HEK293 (cell line): ENCODE data around the gene LRP2BP.

Experiments used
- CTCF ChIA-PET: fragments of 350-600 bp; formaldehyde crosslinking; extraction: SDS; loops from one replicate; lab custom pipeline; 2021; ENCODE audit warnings: antibody characterized with exemption; lab: Yijun Ruan, JAX
- POLR2A ChIA-PET: fragments of 300-600 bp; formaldehyde crosslinking; extraction: SDS; loops from one replicate; lab custom pipeline; 2020; ENCODE audit warnings: antibody characterized with exemption, inconsistent platforms; lab: Yijun Ruan, JAX
- H3K27ac ChIP-seq: fragments of 200-500 bp; sonication (Bioruptor generic); 2 replicates; pipeline ENCODE4 v1.5.1; 2014; ENCODE audit warnings: low read depth, low read length, control low read depth, inconsistent platforms; ENCODE audit errors: extremely low read depth
- H3K36me3 ChIP-seq, 2 experiments: fragments of 200-500 bp in 1 of 2; sonication (Bioruptor generic) in 1 of 2; 1 replicate in 1 of 2; 2 replicates in 1 of 2; pipeline ENCODE4 v1.5.1; 2014 to 2017; ENCODE audit warnings: inconsistent platforms in 2 of 2, low read length in 2 of 2; ENCODE audit not compliant: control insufficient read depth in 2 of 2, insufficient read depth in 1 of 2
- H3K4me1 ChIP-seq: fragments of 200-500 bp; sonication (Bioruptor generic); 2 replicates; pipeline ENCODE4 v1.5.1; 2014; ENCODE audit warnings: mild to moderate bottlenecking, low read length, inconsistent platforms; ENCODE audit not compliant: control insufficient read depth, insufficient read depth
- H3K4me3 ChIP-seq: 2 replicates; pipeline ENCODE4 v1.5.1; 2011; ENCODE audit warnings: low read depth, mild to moderate bottlenecking, control low read depth, low read length, moderate library complexity
- H3K9me3 ChIP-seq: fragments of 200-500 bp; sonication (Bioruptor generic); 2 replicates; pipeline ENCODE4 v1.5.1; 2014; ENCODE audit warnings: low read depth, low read length, inconsistent platforms; ENCODE audit not compliant: control insufficient read depth, insufficient read depth
- GFI1B ChIP-seq: fragments of 450-650 bp; formaldehyde crosslinking; IDR thresholded peaks from 2 replicates; pipeline ENCODE4 v1.5.1; 2016; ENCODE audit warnings: missing biosample characterization, missing genetic modification characterization
- GLIS2 ChIP-seq: fragments of 450-650 bp; formaldehyde crosslinking; IDR thresholded peaks from 2 replicates; pipeline ENCODE4 v1.5.1; 2016; ENCODE audit warnings: missing biosample characterization, missing genetic modification characterization
- KLF7 ChIP-seq: fragments of 450-650 bp; formaldehyde crosslinking; IDR thresholded peaks from 2 replicates; pipeline ENCODE4 v1.5.1; 2016; ENCODE audit warnings: missing biosample characterization, missing genetic modification characterization, borderline replicate concordance
- SCRT2 ChIP-seq: fragments of 450-650 bp; formaldehyde crosslinking; IDR thresholded peaks from 2 replicates; pipeline ENCODE4 v1.5.1; 2016; ENCODE audit warnings: missing biosample characterization, missing genetic modification characterization
- ZBTB20 ChIP-seq: fragments of 450-650 bp; formaldehyde crosslinking; IDR thresholded peaks from 2 replicates; pipeline ENCODE4 v1.5.1; 2016; ENCODE audit warnings: missing biosample characterization, missing genetic modification characterization
- ZBTB21 ChIP-seq: fragments of 450-650 bp; formaldehyde crosslinking; IDR thresholded peaks from 2 replicates; pipeline ENCODE4 v1.5.1; 2017; ENCODE audit warnings: missing biosample characterization, missing genetic modification characterization
- ZBTB26 ChIP-seq: fragments of 450-650 bp; formaldehyde crosslinking; optimal IDR thresholded peaks from 2 replicates; pipeline ENCODE3; 2016; ENCODE audit warnings: missing biosample characterization, mild to moderate bottlenecking, missing genetic modification characterization
- ZBTB48 ChIP-seq: fragments of 450-650 bp; formaldehyde crosslinking; IDR thresholded peaks from 2 replicates; pipeline ENCODE4 v1.5.1; 2016; ENCODE audit warnings: missing biosample characterization, missing genetic modification characterization
- ZEB2 ChIP-seq: fragments of 450-650 bp; formaldehyde crosslinking; IDR thresholded peaks from 2 replicates; pipeline ENCODE4 v1.5.1; 2016; ENCODE audit warnings: missing biosample characterization, missing genetic modification characterization
- ZFHX2 ChIP-seq: fragments of 450-650 bp; formaldehyde crosslinking; conservative IDR thresholded peaks from 2 replicates; pipeline ENCODE4 v1.5.1; 2016; ENCODE audit warnings: missing biosample characterization, missing genetic modification characterization
- ZFP69B ChIP-seq: fragments of 450-650 bp; formaldehyde crosslinking; IDR thresholded peaks from 2 replicates; pipeline ENCODE4 v1.5.1; 2016; ENCODE audit warnings: missing biosample characterization, missing genetic modification characterization
- ZNF146 ChIP-seq: fragments of 450-650 bp; formaldehyde crosslinking; IDR thresholded peaks from 2 replicates; pipeline ENCODE4 v1.5.1; 2016; ENCODE audit warnings: missing biosample characterization, missing genetic modification characterization
- ZNF155 ChIP-seq: fragments of 450-650 bp; formaldehyde crosslinking; IDR thresholded peaks from 2 replicates; pipeline ENCODE4 v1.5.1; 2016; ENCODE audit warnings: missing biosample characterization, missing genetic modification characterization
- ZNF239 ChIP-seq: fragments of 450-650 bp; formaldehyde crosslinking; IDR thresholded peaks from 2 replicates; pipeline ENCODE4 v1.5.1; 2016; ENCODE audit warnings: missing biosample characterization, missing genetic modification characterization
- ZNF302 ChIP-seq: fragments of 450-650 bp; formaldehyde crosslinking; IDR thresholded peaks from 2 replicates; pipeline ENCODE4 v1.5.1; 2016; ENCODE audit warnings: missing biosample characterization, missing genetic modification characterization, low read depth
- ZNF362 ChIP-seq: fragments of 450-650 bp; formaldehyde crosslinking; IDR thresholded peaks from 2 replicates; pipeline ENCODE4 v1.5.1; 2016; ENCODE audit warnings: missing biosample characterization, missing genetic modification characterization
- ZNF423 ChIP-seq: fragments of 450-650 bp; formaldehyde crosslinking; IDR thresholded peaks from 2 replicates; pipeline ENCODE4 v1.5.1; 2016; ENCODE audit warnings: missing biosample characterization, missing genetic modification characterization
- ZNF529 ChIP-seq: fragments of 450-650 bp; formaldehyde crosslinking; IDR thresholded peaks from 2 replicates; pipeline ENCODE4 v1.5.1; 2017; ENCODE audit warnings: missing genetic modification characterization, missing biosample characterization; ENCODE audit not compliant: insufficient replicate concordance
- ZNF548 ChIP-seq: fragments of 450-650 bp; formaldehyde crosslinking; IDR thresholded peaks from 2 replicates; pipeline ENCODE4 v1.5.1; 2016; ENCODE audit warnings: missing biosample characterization, missing genetic modification characterization
- ZNF571 ChIP-seq: fragments of 450-650 bp; formaldehyde crosslinking; IDR thresholded peaks from 2 replicates; pipeline ENCODE4 v1.5.0; 2017; ENCODE audit warnings: missing biosample characterization, missing genetic modification characterization
- ZNF600 ChIP-seq: fragments of 450-650 bp; formaldehyde crosslinking; IDR thresholded peaks from 2 replicates; pipeline ENCODE4 v1.5.1; 2016; ENCODE audit warnings: missing biosample characterization, missing genetic modification characterization
- ZNF626 ChIP-seq: fragments of 450-650 bp; sonication (Bioruptor Pico); formaldehyde crosslinking; IDR thresholded peaks from 2 replicates; pipeline ENCODE4 v1.5.1; 2018; ENCODE audit warnings: missing biosample characterization, missing genetic modification characterization, inconsistent platforms
- ZNF629 ChIP-seq: fragments of 450-650 bp; formaldehyde crosslinking; IDR thresholded peaks from 2 replicates; pipeline ENCODE4 v1.5.1; 2017; ENCODE audit warnings: missing biosample characterization, missing genetic modification characterization
- ZNF692 ChIP-seq: fragments of 450-650 bp; formaldehyde crosslinking; IDR thresholded peaks from 2 replicates; pipeline ENCODE4 v1.5.1; 2016; ENCODE audit warnings: missing biosample characterization, missing genetic modification characterization
- ZNF776 ChIP-seq: fragments of 450-650 bp; formaldehyde crosslinking; IDR thresholded peaks from 2 replicates; pipeline ENCODE4 v1.5.0; 2017; ENCODE audit warnings: missing biosample characterization, missing genetic modification characterization, borderline replicate concordance
- ZSCAN16 ChIP-seq: fragments of 450-650 bp; formaldehyde crosslinking; IDR thresholded peaks from 2 replicates; pipeline ENCODE4 v1.5.1; 2016; ENCODE audit warnings: missing biosample characterization, missing genetic modification characterization
- TF ChIP-seq, protein P1 (sequence below): fragments of 450-650 bp; formaldehyde crosslinking; IDR thresholded peaks from 2 replicates; pipeline ENCODE4 v1.5.1; 2017; ENCODE audit warnings: missing biosample characterization, missing genetic modification characterization

Gene LRP2BP

DNA sequence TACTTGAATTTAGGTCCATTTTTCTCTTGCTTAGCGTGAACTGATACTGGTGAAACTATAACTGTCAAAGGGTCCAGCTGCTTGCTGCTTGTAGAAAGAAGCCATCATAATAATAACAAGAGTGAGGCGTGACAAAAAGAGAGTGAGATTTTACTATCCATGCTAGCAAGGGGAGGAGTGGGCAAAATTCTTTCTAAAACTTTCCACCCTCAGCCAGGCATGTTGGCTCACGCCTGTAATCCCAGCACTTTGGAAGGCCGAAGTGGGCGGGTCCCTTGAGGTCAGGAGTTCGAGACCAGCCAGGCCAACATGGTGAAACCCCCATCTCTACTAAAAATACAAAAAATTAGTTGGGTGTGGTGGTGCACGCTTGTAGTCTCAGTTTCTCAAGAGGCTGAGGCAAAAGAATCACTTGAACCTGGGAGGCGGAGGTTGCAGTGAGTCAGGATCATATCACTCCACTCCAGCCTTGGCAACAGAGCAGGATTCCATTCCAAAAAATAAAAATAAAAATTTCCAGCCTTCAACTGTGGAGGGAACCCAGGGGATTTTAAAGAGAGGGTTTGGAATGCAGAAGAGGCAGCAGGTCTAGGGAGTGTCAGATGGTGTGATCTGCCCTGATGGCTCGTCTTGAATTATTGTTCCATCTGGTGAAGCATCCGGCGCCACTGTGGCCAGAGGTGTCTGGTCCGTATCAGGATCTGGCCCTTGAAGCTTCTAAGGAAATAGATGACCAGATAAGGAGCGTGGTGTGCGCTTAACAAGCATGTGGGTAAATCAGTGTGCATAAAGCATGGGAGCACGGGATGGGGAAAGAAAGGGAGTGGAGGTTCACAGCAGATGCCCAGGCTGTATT, 51.8 kb downstream of the LRP2BP start:
- Histone ChIP-seq H3K4me1 (no peaks in the 10 kb centered on the region), H3K4me3 (no peak overlapping the region), H3K9me3 (no peaks in the 10 kb centered on the region), H3K36me3 (peaks cover 14 to 80% of the 10 kb centered on the region in 2 experiments; a peak in 2 of 3 replicates), H3K27ac (no peak overlapping the region)
- POLR2A ChIA-PET: no interaction called here
- CTCF ChIA-PET: no interaction called here
- no peak for TF ChIP-seq ZNF629 (tag by site-specific recombination)
- no peak for TF ChIP-seq ZNF146 (tag by site-specific recombination)
- no peak for TF ChIP-seq KLF7
- TF ChIP-seq ZSCAN16 (tag by site-specific recombination): no peak
- TF ChIP-seq ZBTB48: no peak
- no peak for TF ChIP-seq ZNF776 (tag by site-specific recombination)
- TF ChIP-seq ZNF692: no peak
- no peak for TF ChIP-seq SCRT2 (tag by site-specific recombination)
- no peak for TF ChIP-seq ZNF362
- TF ChIP-seq ZFP69B (tag by site-specific recombination): no peak
- TF ChIP-seq ZNF302 (tag by site-specific recombination): no peak

DNA sequence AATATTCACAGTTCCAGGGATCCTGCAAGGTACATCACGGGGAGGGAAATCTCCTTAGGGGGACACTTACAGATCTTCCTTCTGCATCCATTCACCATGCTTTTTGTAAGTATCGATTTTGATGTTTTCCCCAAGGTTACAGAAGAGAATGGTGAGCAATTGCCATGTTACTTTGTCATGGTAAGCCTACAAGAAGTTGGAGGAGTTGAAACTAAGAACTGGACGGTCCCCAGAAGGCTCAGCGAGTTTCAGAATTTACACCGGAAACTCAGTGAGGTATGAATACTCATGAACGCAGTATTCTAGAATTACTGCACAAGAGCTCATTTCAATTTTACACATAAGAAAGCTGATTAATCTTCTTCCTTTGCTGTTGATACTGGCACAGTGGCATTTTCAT, 53.9 kb downstream of the LRP2BP start:
- Histone ChIP-seq H3K4me1 (no peaks in the 10 kb centered on the region), H3K27ac (no peak overlapping the region), H3K9me3 (no peaks in the 10 kb centered on the region), H3K36me3 (peaks cover 6 to 66% of the 10 kb centered on the region in 2 experiments; a peak in 2 of 3 replicates), H3K4me3 (no peak overlapping the region)
- POLR2A ChIA-PET: no interaction called here
- TF ChIP-seq ZBTB48 (no peak), ZBTB26 (tag by site-specific recombination) (no peak), ZBTB20 (no peak)
- CTCF ChIA-PET: no interaction called here

GRCh38 chr4:185341377-185341776, 54.3 kb downstream of the LRP2BP start:
- ChIA-PET CTCF (no interaction called here), POLR2A (no interaction called here)
- TF ChIP-seq ZNF155 (tag by site-specific recombination): no peak
- no peak for TF ChIP-seq ZNF239
- no peak for TF ChIP-seq ZNF571 (tag by site-specific recombination)
- TF ChIP-seq ZBTB21 (tag by site-specific recombination): no peak
- TF ChIP-seq ZNF362: no peak
- TF ChIP-seq GLIS2 (tag by site-specific recombination): no peak
- TF ChIP-seq ZNF626 (tag by site-specific recombination): no peak
- TF ChIP-seq ZEB2 (tag by site-specific recombination): no peak
- no peak for TF ChIP-seq ZNF600
- TF ChIP-seq SCRT2 (tag by site-specific recombination): no peak
- TF ChIP-seq, protein P1, sequence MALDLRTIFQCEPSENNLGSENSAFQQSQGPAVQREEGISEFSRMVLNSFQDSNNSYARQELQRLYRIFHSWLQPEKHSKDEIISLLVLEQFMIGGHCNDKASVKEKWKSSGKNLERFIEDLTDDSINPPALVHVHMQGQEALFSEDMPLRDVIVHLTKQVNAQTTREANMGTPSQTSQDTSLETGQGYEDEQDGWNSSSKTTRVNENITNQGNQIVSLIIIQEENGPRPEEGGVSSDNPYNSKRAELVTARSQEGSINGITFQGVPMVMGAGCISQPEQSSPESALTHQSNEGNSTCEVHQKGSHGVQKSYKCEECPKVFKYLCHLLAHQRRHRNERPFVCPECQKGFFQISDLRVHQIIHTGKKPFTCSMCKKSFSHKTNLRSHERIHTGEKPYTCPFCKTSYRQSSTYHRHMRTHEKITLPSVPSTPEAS: no peak
- no peak for TF ChIP-seq ZNF548
- TF ChIP-seq ZFHX2 (tag by site-specific recombination): no peak
- no peak for TF ChIP-seq KLF7
- no peak for TF ChIP-seq ZNF423
- TF ChIP-seq ZNF529 (tag by site-specific recombination): no peak
- no peak for TF ChIP-seq GFI1B (tag by site-specific recombination)
- no peak for TF ChIP-seq ZFP69B (tag by site-specific recombination)
- TF ChIP-seq, all 188 proteins: peak for 0
- Histone ChIP-seq H3K27ac (no peak overlapping the region), H3K4me1 (no peaks in the 10 kb centered on the region), H3K9me3 (no peaks in the 10 kb centered on the region), H3K36me3 (peaks cover 6 to 62% of the 10 kb centered on the region in 2 experiments; a peak in 2 of 3 replicates), H3K4me3 (no peak overlapping the region)
